ENCODE results near the gene STX19.
A peak's percentile ranks its signal among the peaks of the same experiment; 100 is the strongest.

STX19 gene

GRCh38 chr3:94026623-94027022, 1.8 kb downstream of the STX19 start:
- DNase-seq (ENCODE audit: low spot score) = no peak

GRCh38 chr3:94024385-94024784, 4.0 kb downstream of the STX19 start:
- no peak for DNase-seq (ENCODE audit: low spot score)

GRCh38 chr3:94020293-94020692, 8.1 kb downstream of the STX19 start:
- DNase-seq (ENCODE audit: low spot score) = no peak

- DNase-seq (ENCODE audit: low spot score) = no peak
Observed at GRCh38 chr3:94019659-94020058, 8.7 kb downstream of the STX19 start.

GRCh38 chr3:94015025-94015424, 13.4 kb downstream of the STX19 start:
- DNase-seq (ENCODE audit: low spot score) = no peak

GRCh38 chr3:94012185-94012584, 16.2 kb downstream of the STX19 start:
- no peak for DNase-seq (ENCODE audit: low spot score)

GRCh38 chr3:94011233-94011711, 17.1 kb downstream of the STX19 start:
- DNase-seq (ENCODE audit: low spot score) = no peak

- no peak for DNase-seq (ENCODE audit: low spot score)
Observed at GRCh38 chr3:94009608-94010007, 18.8 kb downstream of the STX19 start.

- no peak for DNase-seq (ENCODE audit: low spot score)
Observed at GRCh38 chr3:94008253-94008652, 20.1 kb downstream of the STX19 start.

- peak; percentile 72 for DNase-seq (ENCODE audit: low spot score)
Observed at GRCh38 chr3:94004301-94004910, 24.0 kb downstream of the STX19 start.

GRCh38 chr3:94001827-94002495, 26.4 kb downstream of the STX19 start:
- no peak for DNase-seq (ENCODE audit: low spot score)

- no peak for DNase-seq (ENCODE audit: low spot score)
Observed at GRCh38 chr3:94001191-94001590, 27.2 kb downstream of the STX19 start.

GRCh38 chr3:93994056-93994455, 34.3 kb downstream of the STX19 start:
- no peak for DNase-seq (ENCODE audit: low spot score)

- DNase-seq (ENCODE audit: low spot score) = no peak
Observed at GRCh38 chr3:93992207-93992606, 36.2 kb downstream of the STX19 start.

- no peak for DNase-seq (ENCODE audit: low spot score)
Observed at GRCh38 chr3:93991631-93992030, 36.8 kb downstream of the STX19 start.

GRCh38 chr3:93989241-93989640, 39.2 kb downstream of the STX19 start:
- no peak for DNase-seq (ENCODE audit: low spot score)

GRCh38 chr3:93988764-93989163, 39.6 kb downstream of the STX19 start:
- no peak for DNase-seq (ENCODE audit: low spot score)

GRCh38 chr3:93988283-93988682, 40.1 kb downstream of the STX19 start:
- no peak for DNase-seq (ENCODE audit: low spot score)

- DNase-seq (ENCODE audit: low spot score) = no peak
Observed at GRCh38 chr3:93984618-93985017, 43.8 kb downstream of the STX19 start.

GRCh38 chr3:93983408-93983807, 45.0 kb downstream of the STX19 start:
- no peak for DNase-seq (ENCODE audit: low spot score)

- no peak for DNase-seq (ENCODE audit: low spot score)
Observed at GRCh38 chr3:93981649-93982048, 46.7 kb downstream of the STX19 start.

- peak; percentile 99 for DNase-seq (ENCODE audit: low spot score)
Observed at GRCh38 chr3:93979850-93980676, 48.3 kb downstream of the STX19 start, which contains the start of gene ARL13B. Gene ARL13B, plus strand, starts transcription at chr3:93980155. Its CDS starts 269 bp downstream, at chr3:93980424.
